Activated CD4-positive, CD25-positive, alpha-beta regulatory T cell treated with anti-CD3 and anti-CD28 coated beads, Interleukin-2, amount 50 U/mL, for 24 hours (primary cell): Measurements from ENCODE around the gene CDYL2.

ENCODE experiments used
- ATAC-seq, 2 donors: fragments of 150-1000 bp; cut with Tn5 transposase; one replicate each; pipeline ENCODE4 v1.10.0; 2021; ENCODE audit warnings: mild to moderate bottlenecking in 1 of 2, moderate library complexity in 1 of 2

Gene CDYL2

GRCh38 chr16:80703131-80704071, 101.0 kb downstream of the CDYL2 start:
- ATAC-seq: no peak

GRCh38 chr16:80702696-80703095, 101.7 kb downstream of the CDYL2 start:
- no peak for ATAC-seq

- peak in 1 of 2 donors; percentile 48 for ATAC-seq
Measured at GRCh38 chr16:80700558-80700957, 103.8 kb downstream of the CDYL2 start.

GRCh38 chr16:80695020-80695419, 109.4 kb downstream of the CDYL2 start:
- ATAC-seq: no peak

GRCh38 chr16:80693553-80693952, 110.8 kb downstream of the CDYL2 start:
- ATAC-seq: peak; percentile 58 to 72

GRCh38 chr16:80692270-80692669, 112.1 kb downstream of the CDYL2 start:
- no peak for ATAC-seq

- no peak for ATAC-seq
Measured at GRCh38 chr16:80691111-80691741, 113.2 kb downstream of the CDYL2 start.

- no peak for ATAC-seq
Measured at GRCh38 chr16:80689487-80689886, 114.9 kb downstream of the CDYL2 start.

GRCh38 chr16:80687606-80688005, 116.8 kb downstream of the CDYL2 start:
- ATAC-seq: no peak

GRCh38 chr16:80684906-80685305, 119.5 kb downstream of the CDYL2 start:
- no peak for ATAC-seq

- no peak for ATAC-seq
Measured at GRCh38 chr16:80684136-80684765, 120.1 kb downstream of the CDYL2 start.

GRCh38 chr16:80683646-80684045, 120.8 kb downstream of the CDYL2 start:
- no peak for ATAC-seq

- ATAC-seq: no peak
Measured at GRCh38 chr16:80682421-80683070, 121.9 kb downstream of the CDYL2 start.

- ATAC-seq: no peak
Measured at GRCh38 chr16:80681436-80681835, 123.0 kb downstream of the CDYL2 start.

GRCh38 chr16:80680839-80681238, 123.6 kb downstream of the CDYL2 start:
- ATAC-seq: no peak

- no peak for ATAC-seq
Measured at GRCh38 chr16:80680046-80680445, 124.4 kb downstream of the CDYL2 start.

GRCh38 chr16:80674884-80675283, 129.5 kb downstream of the CDYL2 start:
- no peak for ATAC-seq

GRCh38 chr16:80672379-80672778, 132.0 kb downstream of the CDYL2 start:
- ATAC-seq: no peak

- no peak for ATAC-seq
Measured at GRCh38 chr16:80671281-80671849, 133.0 kb downstream of the CDYL2 start.

GRCh38 chr16:80670170-80670865, 134.1 kb downstream of the CDYL2 start:
- peak; percentile 68 to 76 for ATAC-seq

GRCh38 chr16:80669673-80670072, 134.7 kb downstream of the CDYL2 start:
- ATAC-seq: peak in 1 of 2 donors; percentile 11

GRCh38 chr16:80667925-80668324, 136.5 kb downstream of the CDYL2 start:
- no peak for ATAC-seq
